Activated naive CD8-positive, alpha-beta T cell (primary cell): Measurements from ENCODE around the gene HCK.
A peak's percentile ranks its signal among the peaks of the same experiment; 100 is the strongest.

Source experiments
- H3K27ac Mint-ChIP-seq: one replicate; pipeline ENCODE4 v1.8.0; 2021; ENCODE audit warnings: mixed read lengths
- H3K27me3 Mint-ChIP-seq: one replicate; pipeline ENCODE4 v1.8.0; 2021; ENCODE audit warnings: mixed read lengths
- H3K36me3 Mint-ChIP-seq: one replicate; pipeline ENCODE4 v1.8.0; 2021; ENCODE audit warnings: mixed read lengths
- H3K4me1 Mint-ChIP-seq: one replicate; pipeline ENCODE4 v1.8.0; 2021; ENCODE audit warnings: low read depth, mixed read lengths
- H3K4me3 Mint-ChIP-seq: one replicate; pipeline ENCODE4 v1.8.0; 2021; ENCODE audit warnings: mild to moderate bottlenecking, mixed read lengths
- H3K9me3 Mint-ChIP-seq: one replicate; pipeline ENCODE4 v1.8.0; 2021; ENCODE audit warnings: low read depth, mixed read lengths

The HCK gene

GRCh38 chr20:32088759-32089158 lies 36.7 kb downstream of the HCK start:
- H3K27ac Mint-ChIP-seq, result no peak overlapping the region
- H3K27me3 Mint-ChIP-seq, result peaks cover 4% of the 10 kb centered on the region
- no peak overlapping the region for H3K4me3 Mint-ChIP-seq
- H3K36me3 Mint-ChIP-seq, result no peaks in the 10 kb centered on the region
- no peaks in the 10 kb centered on the region for H3K4me1 Mint-ChIP-seq
- no peaks in the 10 kb centered on the region for H3K9me3 Mint-ChIP-seq

- Mint-ChIP-seq H3K9me3 (no peaks in the 10 kb centered on the region), H3K36me3 (no peaks in the 10 kb centered on the region), H3K4me3 (no peak overlapping the region), H3K27me3 (peaks cover 4% of the 10 kb centered on the region), H3K27ac (no peak overlapping the region), H3K4me1 (no peaks in the 10 kb centered on the region)
Observed at GRCh38 chr20:32089637-32090362, 37.8 kb downstream of the HCK start.

GRCh38 chr20:32091888-32092346 lies 39.9 kb downstream of the HCK start:
- no peak overlapping the region for H3K27ac Mint-ChIP-seq
- peaks cover 2% of the 10 kb centered on the region for H3K27me3 Mint-ChIP-seq
- no peak overlapping the region for H3K4me3 Mint-ChIP-seq
- H3K9me3 Mint-ChIP-seq, result no peaks in the 10 kb centered on the region
- no peaks in the 10 kb centered on the region for H3K36me3 Mint-ChIP-seq
- H3K4me1 Mint-ChIP-seq, result no peaks in the 10 kb centered on the region

GRCh38 chr20:32098786-32099185 lies 46.7 kb downstream of the HCK start:
- Mint-ChIP-seq H3K4me3 (no peak overlapping the region), H3K9me3 (no peaks in the 10 kb centered on the region), H3K36me3 (no peaks in the 10 kb centered on the region), H3K4me1 (no peaks in the 10 kb centered on the region), H3K27me3 (peaks cover 9% of the 10 kb centered on the region), H3K27ac (no peak overlapping the region)

GRCh38 chr20:32108814-32109391 lies 56.9 kb downstream of the HCK start:
- Mint-ChIP-seq H3K27ac (no peak overlapping the region), H3K27me3 (no peaks in the 10 kb centered on the region), H3K9me3 (no peaks in the 10 kb centered on the region), H3K4me1 (peaks cover 34% of the 10 kb centered on the region), H3K36me3 (peaks cover 3% of the 10 kb centered on the region), H3K4me3 (no peak overlapping the region)

GRCh38 chr20:32109392-32110172 lies 57.5 kb downstream of the HCK start, which contains the start of gene TM9SF4:
Gene TM9SF4, plus strand, starts transcription at chr20:32109714. Its CDS starts 27 bp downstream, at chr20:32109741.
- peaks cover 39% of the 10 kb centered on the region for H3K4me1 Mint-ChIP-seq
- H3K9me3 Mint-ChIP-seq, result no peaks in the 10 kb centered on the region
- H3K36me3 Mint-ChIP-seq, result peaks cover 3% of the 10 kb centered on the region
- peak within 1 kb of the TSS; percentile 100 for H3K27ac Mint-ChIP-seq
- H3K27me3 Mint-ChIP-seq, result no peaks in the 10 kb centered on the region
- H3K4me3 Mint-ChIP-seq, result peak within 1 kb of the TSS; percentile 94

GRCh38 chr20:32110173-32110704 lies 58.2 kb downstream of the HCK start:
- H3K4me1 Mint-ChIP-seq, result peaks cover 46% of the 10 kb centered on the region
- peaks cover 3% of the 10 kb centered on the region for H3K36me3 Mint-ChIP-seq
- H3K9me3 Mint-ChIP-seq, result no peaks in the 10 kb centered on the region
- H3K27ac Mint-ChIP-seq, result peak overlapping the region; percentile 100
- H3K4me3 Mint-ChIP-seq, result peak overlapping the region; percentile 94
- no peaks in the 10 kb centered on the region for H3K27me3 Mint-ChIP-seq

GRCh38 chr20:32110727-32111126 lies 58.7 kb downstream of the HCK start:
- Mint-ChIP-seq H3K27me3 (no peaks in the 10 kb centered on the region), H3K9me3 (no peaks in the 10 kb centered on the region), H3K4me1 (peaks cover 49% of the 10 kb centered on the region), H3K36me3 (peaks cover 3% of the 10 kb centered on the region), H3K27ac (peak overlapping the region; percentile 100), H3K4me3 (peak overlapping the region; percentile 94)

- Mint-ChIP-seq H3K4me3 (peak overlapping the region; percentile 94), H3K4me1 (peaks cover 52% of the 10 kb centered on the region), H3K36me3 (peaks cover 3% of the 10 kb centered on the region), H3K27ac (peak overlapping the region; percentile 42), H3K27me3 (no peaks in the 10 kb centered on the region), H3K9me3 (no peaks in the 10 kb centered on the region)
Observed at GRCh38 chr20:32111156-32111686, 59.2 kb downstream of the HCK start.

GRCh38 chr20:32111753-32112152 lies 59.7 kb downstream of the HCK start:
- H3K27me3 Mint-ChIP-seq, result no peaks in the 10 kb centered on the region
- no peaks in the 10 kb centered on the region for H3K9me3 Mint-ChIP-seq
- H3K4me1 Mint-ChIP-seq, result peaks cover 58% of the 10 kb centered on the region
- H3K27ac Mint-ChIP-seq, result peak overlapping the region; percentile 42
- peaks cover 3% of the 10 kb centered on the region for H3K36me3 Mint-ChIP-seq
- H3K4me3 Mint-ChIP-seq, result peak overlapping the region; percentile 94

- H3K36me3 Mint-ChIP-seq, result peaks cover 3% of the 10 kb centered on the region
- no peaks in the 10 kb centered on the region for H3K9me3 Mint-ChIP-seq
- H3K4me3 Mint-ChIP-seq, result peak overlapping the region; percentile 25
- no peaks in the 10 kb centered on the region for H3K27me3 Mint-ChIP-seq
- no peak overlapping the region for H3K27ac Mint-ChIP-seq
- H3K4me1 Mint-ChIP-seq, result peaks cover 65% of the 10 kb centered on the region
Observed at GRCh38 chr20:32112841-32113240, 60.8 kb downstream of the HCK start.

- Mint-ChIP-seq H3K4me3 (no peak overlapping the region), H3K27me3 (no peaks in the 10 kb centered on the region), H3K27ac (no peak overlapping the region)
Observed at GRCh38 chr20:32113591-32114260, 61.7 kb downstream of the HCK start.

GRCh38 chr20:32114305-32114960 lies 62.4 kb downstream of the HCK start:
- H3K9me3 Mint-ChIP-seq, result no peaks in the 10 kb centered on the region
- H3K27me3 Mint-ChIP-seq, result no peaks in the 10 kb centered on the region
- no peak overlapping the region for H3K4me3 Mint-ChIP-seq
- peaks cover 3% of the 10 kb centered on the region for H3K36me3 Mint-ChIP-seq
- H3K27ac Mint-ChIP-seq, result peak overlapping the region; percentile 61
- H3K4me1 Mint-ChIP-seq, result peaks cover 70% of the 10 kb centered on the region

More at GRCh38 chr20:32113591-32114260, 61.7 kb downstream of the HCK start:
- Mint-ChIP-seq H3K4me1 (peaks cover 68% of the 10 kb centered on the region), H3K9me3 (no peaks in the 10 kb centered on the region), H3K36me3 (peaks cover 3% of the 10 kb centered on the region)
